Ureter (tissue), 1 donor: ENCODE measurements around the gene MEN1. TPM values are rescaled to one million over a fixed set of nuclear protein-coding genes. Genes with fewer than 3 reads are reported as not detected.

Experiments used
- DNase-seq: peaks from one replicate; pipeline ENCODE4 v3.0.0-alpha.2; 2020; ENCODE audit warnings: low spot score
- total RNA-seq: library from RNA; stranded (reverse); gene quantifications from one replicate; pipeline ENCODE4 v1.2.4, GENCODE V29; 2023
- donor health status: DM: yes; HTN: yes; CAD: no.

The MEN1 gene
- total RNA-seq, 1 donor from 2014 or later = 18.7 TPM

- no peak for DNase-seq
Observed at GRCh38 chr11:64784813-64785581, 25.4 kb downstream of the MEN1 start.

GRCh38 chr11:64778473-64779298, 31.7 kb downstream of the MEN1 start, which contains the start of gene SF1:
SF1 (minus strand) TSS chr11:64778542; CDS start chr11:64778392, 150 bp downstream.
- peak; percentile 100 for DNase-seq

GRCh38 chr11:64778223-64778472, 32.2 kb downstream of the MEN1 start:
- no peak for DNase-seq

GRCh38 chr11:64777449-64778222, 32.7 kb downstream of the MEN1 start:
- DNase-seq = peak; percentile 80

GRCh38 chr11:64776875-64777274, 33.5 kb downstream of the MEN1 start:
- DNase-seq = no peak

- no peak for DNase-seq
Observed at GRCh38 chr11:64776425-64776824, 33.9 kb downstream of the MEN1 start.

- no peak for DNase-seq
Observed at GRCh38 chr11:64774144-64774543, 36.2 kb downstream of the MEN1 start.

GRCh38 chr11:64772303-64773018, 37.9 kb downstream of the MEN1 start:
- DNase-seq = no peak

GRCh38 chr11:64771861-64772260, 38.5 kb downstream of the MEN1 start:
- no peak for DNase-seq

GRCh38 chr11:64770120-64770519, 40.2 kb downstream of the MEN1 start:
- no peak for DNase-seq

- no peak for DNase-seq
Observed at GRCh38 chr11:64769283-64769682, 41.1 kb downstream of the MEN1 start.

GRCh38 chr11:64768300-64768694, 42.1 kb downstream of the MEN1 start:
- DNase-seq = no peak

GRCh38 chr11:64767344-64768299, 42.7 kb downstream of the MEN1 start:
- peak; percentile 74 for DNase-seq

- no peak for DNase-seq
Observed at GRCh38 chr11:64766881-64767280, 43.5 kb downstream of the MEN1 start.

GRCh38 chr11:64765851-64766665, 44.3 kb downstream of the MEN1 start:
- DNase-seq = no peak

GRCh38 chr11:64765291-64765850, 45.0 kb downstream of the MEN1 start:
- no peak for DNase-seq

GRCh38 chr11:64764753-64765152, 45.6 kb downstream of the MEN1 start:
- DNase-seq = no peak

- DNase-seq = no peak
Observed at GRCh38 chr11:64764040-64764611, 46.2 kb downstream of the MEN1 start.

- no peak for DNase-seq
Observed at GRCh38 chr11:64763526-64764039, 46.8 kb downstream of the MEN1 start.
